Esophagus squamous epithelium (tissue), 5 donors: ENCODE data around the gene GRIN2C. TPM values are rescaled to one million over a fixed set of nuclear protein-coding genes. Genes with fewer than 3 reads are reported as not detected.
A peak's percentile ranks its signal among the peaks of the same experiment; 100 is the strongest.

Source experiments
- DNase-seq: peaks from one replicate; lab custom pipeline; 2025; lab: John Stamatoyannopoulos, UW
- H3K27ac ChIP-seq, 4 donors: fragments of 200-600 bp; sonication (generic); one replicate each; pipeline ENCODE4 v1.5.1; 2016 to 2019; ENCODE audit warnings: mild to moderate bottlenecking in 1 of 4
- H3K27me3 ChIP-seq, 4 donors: fragments of 200-600 bp; sonication (generic); 1 replicate in 3 of 4; 2 replicates in 1 of 4; pipeline versions ENCODE4 v1.5.1 to v1.6.0; 2017 to 2021; ENCODE audit warnings: antibody characterized with exemption in 1 of 4
- H3K36me3 ChIP-seq, 3 donors: fragments of 200-600 bp; sonication (generic); one replicate each; pipeline ENCODE4 v1.5.1; 2016 to 2019
- H3K4me1 ChIP-seq, 3 donors: fragments of 200-600 bp; sonication (generic); one replicate each; pipeline ENCODE4 v1.5.1; 2017 to 2019
- H3K4me3 ChIP-seq, 4 donors: fragments of 200-600 bp; sonication (generic); 1 replicate in 3 of 4; 2 replicates in 1 of 4; pipeline ENCODE4 v1.5.1; 2016 to 2019; ENCODE audit warnings: mild to moderate bottlenecking in 2 of 4, moderate library complexity in 1 of 4
- H3K9me3 ChIP-seq, 3 donors: fragments of 200-600 bp; sonication (generic); one replicate each; pipeline ENCODE4 v1.5.1; 2016 to 2019
- CTCF ChIP-seq, 6 experiments: fragments of 450-650 bp in 4 of 6; fragments of 200-600 bp in 2 of 6; sonication (generic) in 2 of 6; IDR thresholded peaks; one replicate each; pipeline ENCODE4 v1.5.1; 2016 to 2019; ENCODE audit warnings: antibody characterized with exemption in 6 of 6, mild to moderate bottlenecking in 4 of 6, moderate library complexity in 4 of 6
- POLR2A ChIP-seq, 4 donors: fragments of 450-650 bp; IDR thresholded peaks; one replicate each; pipeline ENCODE4 v1.6.1; 2017; ENCODE audit warnings: antibody characterized with exemption in 4 of 4, mild to moderate bottlenecking in 4 of 4, moderate library complexity in 3 of 4
- whole genome bisulfite sequencing, 2 donors: methylation state at CpG; one replicate each; pipeline ENCODE4 v1.1.5; 2018; 5-methylcytosine and 5-hydroxymethylcytosine counted together
- intact Hi-C: fragments of 100-400 bp; cut with DNase I; formaldehyde crosslinking; loops from one replicate; pipeline ENCODE4 v1.15.0; 2022
- total RNA-seq, 4 donors: library from RNA; depleted of rRNA; stranded (reverse); fragments of >200 nt; gene quantifications; one replicate each; pipeline ENCODE4 v1.1.0, GENCODE V29; 2016
- donor health status: DM: yes; HTN: yes; CAD: no.

GRIN2C gene
- total RNA-seq, 4 donors from 2014 or later = 0.13 to 4.6 (median 0.19) TPM; not detected in 1

DNA sequence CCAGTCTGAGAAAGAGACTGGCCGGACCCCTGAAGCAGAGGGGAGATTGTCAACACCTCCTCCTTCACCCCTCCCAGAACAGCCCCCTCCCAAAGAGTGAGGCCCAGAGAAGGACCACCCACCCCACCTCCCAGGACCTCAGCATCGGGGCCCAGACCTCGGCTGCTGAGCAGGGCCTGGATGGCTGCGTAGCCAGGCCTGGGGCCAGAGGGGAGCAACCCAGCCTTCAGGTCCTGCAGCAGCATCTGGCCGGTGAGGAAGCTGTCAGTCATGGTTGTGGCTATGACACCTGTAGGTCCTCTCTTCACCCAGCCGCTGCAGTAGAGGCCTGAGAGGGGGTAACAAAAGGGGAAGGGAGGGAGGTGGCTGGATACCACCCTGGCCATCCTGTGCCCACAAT is 3.2 kb upstream of the GRIN2C start:
- Histone ChIP-seq H3K36me3 (peaks cover 0 to 31% (median 0%) of the 10 kb centered on the region in 3 donors), H3K27me3 (peaks cover 26 to 56% (median 30%) of the 10 kb centered on the region in 4 donors), H3K4me1 (peaks cover 23 to 37% (median 27%) of the 10 kb centered on the region in 3 donors), H3K9me3 (no peaks in the 10 kb centered on the region), H3K27ac (no peak overlapping the region), H3K4me3 (no peak overlapping the region)
- no peak for TF ChIP-seq POLR2A (IDR thresholded peaks at IDR 0.05)
- no peak for TF ChIP-seq CTCF (IDR thresholded peaks at IDR 0.05)
- DNase-seq = no peak
- intact Hi-C loops = loop anchor here (5.0 kb wide), 1 partner anchor 71 kb away; no protein-coding TSS in a partner anchor
- WGBS, 2 donors = 90% methylated on average over 2 of the region's 6 CpGs; no CpG with 5 or more reads in 1 of the 2 donors

- TF ChIP-seq POLR2A (IDR thresholded peaks at IDR 0.05) (no peak), CTCF (IDR thresholded peaks at IDR 0.05) (peak in 5 of 6 experiments; percentile 27 to 67 (median 60))
- DNase-seq = no peak
- H3K4me3 ChIP-seq = peak overlapping the region in 1 of 4 donors; percentile 60
Measured at GRCh38 chr17:74862108-74862901, 2.6 kb upstream of the GRIN2C start.

DNA sequence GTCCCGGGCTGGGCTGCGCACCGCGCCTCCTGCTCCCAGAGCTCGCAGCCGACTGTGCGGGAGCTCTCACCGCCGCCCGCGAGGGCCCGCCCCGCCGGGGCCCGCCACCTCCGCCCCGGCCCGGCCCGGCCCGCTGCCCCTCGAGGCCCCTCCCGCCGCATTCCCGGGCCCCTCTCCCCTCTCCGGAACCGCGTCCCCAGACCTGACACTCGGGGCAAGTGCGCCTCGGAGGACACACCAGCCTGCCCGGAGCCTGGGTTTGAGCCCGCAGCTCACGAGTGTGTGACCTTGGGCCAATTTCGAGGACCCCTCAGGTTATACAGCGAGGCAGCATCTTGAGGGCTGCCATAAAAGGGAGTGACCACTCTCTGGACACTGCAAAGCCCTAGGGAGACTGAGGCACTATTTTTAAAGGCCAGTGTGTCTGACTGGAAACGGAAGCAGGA is 2.0 kb upstream of the GRIN2C start:
- Histone ChIP-seq H3K4me3 (peak overlapping the region in 2 of 4 donors; percentile 38 to 60), H3K36me3 (peaks cover 0 to 31% (median 0%) of the 10 kb centered on the region in 3 donors)

More at GRCh38 chr17:74862108-74862901, 2.6 kb upstream of the GRIN2C start:
- H3K9me3 ChIP-seq = no peaks in the 10 kb centered on the region
- H3K36me3 ChIP-seq = peaks cover 0 to 31% (median 0%) of the 10 kb centered on the region in 3 donors
- peaks cover 23 to 37% (median 27%) of the 10 kb centered on the region in 3 donors for H3K4me1 ChIP-seq
- H3K27ac ChIP-seq = no peak overlapping the region
- peaks cover 26 to 62% (median 30%) of the 10 kb centered on the region in 4 donors for H3K27me3 ChIP-seq
- intact Hi-C loops = loop anchor here (5.0 kb wide), 1 partner anchor 70 kb away; no protein-coding TSS in a partner anchor
- WGBS, 2 donors = 45 to 52% methylated on average over 6 to 17 of the region's 25 CpGs

GRCh38 chr17:74860872-74861661 is 1.4 kb upstream of the GRIN2C start:
- H3K27me3 ChIP-seq = peaks cover 26 to 74% (median 30%) of the 10 kb centered on the region in 4 donors
- intact Hi-C loops = loop anchor here (5.0 kb wide), 1 partner anchor 69 kb away; no protein-coding TSS in a partner anchor

More for the DNA sequence above, 2.0 kb upstream of the GRIN2C start:
- DNase-seq = no peak
- H3K27me3 ChIP-seq = peaks cover 26 to 68% (median 30%) of the 10 kb centered on the region in 4 donors
- H3K9me3 ChIP-seq = no peaks in the 10 kb centered on the region
- TF ChIP-seq POLR2A (IDR thresholded peaks at IDR 0.05) (no peak), CTCF (IDR thresholded peaks at IDR 0.05) (no peak)
- intact Hi-C loops = loop anchor here (5.0 kb wide), 1 partner anchor 69 kb away; no protein-coding TSS in a partner anchor
- peaks cover 23 to 37% (median 27%) of the 10 kb centered on the region in 3 donors for H3K4me1 ChIP-seq
- WGBS, 2 donors = 17 to 19% methylated on average over 1 to 6 of the region's 36 CpGs
- H3K27ac ChIP-seq = no peak overlapping the region

More at GRCh38 chr17:74860872-74861661, 1.4 kb upstream of the GRIN2C start:
- peak overlapping the region in 3 of 4 donors; percentile 10 to 60 (median 38) for H3K4me3 ChIP-seq
- DNase-seq = no peak
- peaks cover 0 to 26% (median 0%) of the 10 kb centered on the region in 3 donors for H3K36me3 ChIP-seq
- H3K4me1 ChIP-seq = peaks cover 23 to 37% (median 27%) of the 10 kb centered on the region in 3 donors
- H3K9me3 ChIP-seq = no peaks in the 10 kb centered on the region
- TF ChIP-seq CTCF (IDR thresholded peaks at IDR 0.05) (no peak), POLR2A (IDR thresholded peaks at IDR 0.05) (no peak)
- WGBS, 2 donors = 0 to 2% methylated on average over 2 to 11 of the region's 96 CpGs
- H3K27ac ChIP-seq = no peak overlapping the region
